ENCODE results near the gene ATP9B.
"Not testable (repeated sequence)": the region's sequence is repeated elsewhere in the genome, so short reads cannot be mapped to it uniquely, and the experiment has no call there.

The ATP9B gene

GRCh38 chr18:79365701-79366100 is 296.5 kb downstream of the ATP9B start:
- DNase-seq (ENCODE audit: low spot score), result no peak

GRCh38 chr18:79366177-79367094 is 297.2 kb downstream of the ATP9B start:
- DNase-seq (ENCODE audit: low spot score), result peak; percentile 88

GRCh38 chr18:79367480-79367879 is 298.3 kb downstream of the ATP9B start:
- DNase-seq (ENCODE audit: low spot score), result no peak

DNA sequence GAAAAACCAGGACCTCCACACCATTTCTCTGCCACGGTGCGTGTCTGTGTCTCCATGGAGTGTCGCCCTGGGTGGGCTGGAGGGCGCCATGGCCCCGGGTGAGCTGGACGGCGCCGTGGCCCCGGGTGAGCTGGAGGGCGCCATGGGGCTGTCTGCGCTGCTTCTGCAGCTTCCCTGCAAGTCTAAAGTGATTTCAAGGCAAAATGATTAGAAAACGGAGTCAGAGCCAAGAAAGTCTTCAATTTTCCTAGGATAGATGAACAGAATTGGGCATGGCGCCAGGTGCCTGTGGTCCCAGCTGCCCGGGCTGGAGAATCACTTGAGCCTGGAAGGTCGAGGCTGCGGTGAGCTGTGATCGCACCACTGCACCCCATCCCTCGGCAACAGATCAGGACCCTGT is 298.8 kb downstream of the ATP9B start:
- DNase-seq (ENCODE audit: low spot score), result no peak

- no peak for DNase-seq (ENCODE audit: low spot score)
Measured at GRCh38 chr18:79368681-79369080, 299.5 kb downstream of the ATP9B start.

DNA sequence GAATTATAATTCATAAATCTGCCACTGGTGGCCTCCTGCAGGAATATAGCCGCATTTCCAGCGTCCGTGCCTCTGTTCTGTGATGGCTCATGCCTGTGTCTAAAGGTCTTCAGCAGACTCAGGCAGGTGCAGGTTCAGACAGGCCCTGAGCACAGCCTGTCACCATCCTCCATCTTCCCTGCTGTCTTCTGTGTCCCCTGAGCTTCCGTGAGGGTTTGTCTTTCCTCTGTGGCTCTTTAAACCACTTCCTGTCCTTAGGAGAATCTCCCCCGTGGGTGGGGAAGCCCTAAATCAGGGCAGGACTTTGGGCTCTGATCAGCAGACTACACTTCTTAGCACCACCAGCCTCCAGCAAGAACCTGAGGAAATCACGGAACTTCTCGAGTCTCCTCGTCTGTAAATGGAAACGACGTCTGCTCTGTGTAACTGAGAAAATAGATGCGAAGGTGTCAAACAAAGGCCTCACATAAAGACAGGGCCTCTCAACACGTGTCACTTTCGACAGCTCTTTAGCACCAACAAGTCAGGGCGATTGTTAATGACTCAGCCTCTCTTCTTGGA is 302.4 kb downstream of the ATP9B start:
- no peak for DNase-seq (ENCODE audit: low spot score)

DNA sequence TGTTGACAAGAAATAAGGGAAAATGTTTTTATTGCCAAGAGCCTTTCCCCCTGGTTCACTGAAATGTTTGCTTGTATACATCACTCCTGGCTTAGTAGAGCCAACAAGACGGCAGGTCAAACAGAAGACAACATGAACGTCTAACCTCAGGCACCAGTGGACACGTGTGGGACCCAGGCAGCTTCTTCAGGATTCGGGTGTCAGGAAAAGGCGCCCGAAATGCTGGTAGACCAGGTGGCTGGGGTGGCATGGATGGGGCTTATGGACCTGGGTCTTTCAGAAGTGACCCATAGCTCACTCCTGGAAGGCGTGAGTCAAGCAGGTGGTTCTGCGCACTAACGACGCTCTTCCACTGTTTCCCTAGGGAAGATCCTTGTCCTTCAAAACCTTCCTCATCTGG is 303.3 kb downstream of the ATP9B start:
- no peak for DNase-seq (ENCODE audit: low spot score)

- no peak for DNase-seq (ENCODE audit: low spot score)
Measured at GRCh38 chr18:79372991-79373390, 303.8 kb downstream of the ATP9B start.

DNA sequence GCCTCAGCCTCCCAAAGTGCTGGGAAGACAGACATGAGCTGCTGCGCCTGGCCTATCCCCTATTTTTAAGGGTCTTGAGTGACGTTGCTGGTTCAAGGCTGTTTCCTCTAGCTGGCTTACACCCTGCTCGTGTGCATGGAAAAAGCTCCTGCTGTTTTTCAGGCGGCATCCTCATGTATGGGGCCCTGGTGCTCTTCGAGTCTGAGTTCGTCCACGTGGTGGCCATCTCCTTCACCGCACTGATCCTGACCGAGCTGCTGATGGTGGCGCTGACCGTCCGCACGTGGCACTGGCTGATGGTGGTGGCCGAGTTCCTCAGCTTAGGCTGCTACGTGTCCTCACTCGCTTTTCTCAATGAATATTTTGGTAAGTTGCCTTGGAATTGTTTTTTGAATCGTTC is 304.5 kb downstream of the ATP9B start:
- DNase-seq (ENCODE audit: low spot score), result no peak

DNA sequence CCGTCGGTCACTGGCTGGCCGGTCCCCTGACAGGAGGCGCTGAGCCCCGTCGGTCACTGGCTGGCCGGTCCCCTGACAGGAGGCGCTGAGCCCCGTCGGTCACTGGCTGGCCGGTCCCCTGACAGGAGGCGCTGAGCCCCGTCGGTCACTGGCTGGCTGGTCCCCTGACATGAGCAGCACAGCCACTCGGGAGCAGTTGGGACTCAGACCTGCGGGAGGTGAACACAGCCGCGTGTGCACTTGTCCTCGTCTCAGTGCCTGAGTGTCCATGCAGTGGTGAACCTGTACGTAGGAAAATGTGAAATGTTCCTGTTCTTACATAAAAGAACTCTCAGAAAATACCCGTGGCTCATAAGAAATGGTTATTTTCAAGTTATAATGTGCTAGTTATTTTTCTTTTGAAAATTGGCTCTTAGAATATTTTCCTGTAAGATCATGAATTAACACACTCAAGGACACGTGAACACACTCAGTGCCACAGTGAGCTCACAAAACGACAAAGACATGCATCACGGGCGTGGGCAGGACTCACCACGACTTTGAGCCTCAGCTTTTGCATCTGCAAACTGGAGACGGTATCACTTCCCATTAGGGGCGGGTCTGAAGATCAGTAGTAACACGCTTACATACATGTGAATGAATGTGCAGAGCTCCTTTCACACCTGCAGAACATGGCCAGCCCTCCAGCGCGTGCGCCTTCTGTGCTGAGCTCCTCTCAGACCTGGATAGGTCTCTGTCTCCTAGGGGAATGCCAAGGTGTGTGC is 305.4 kb downstream of the ATP9B start:
- no peak for DNase-seq (ENCODE audit: low spot score)

DNA sequence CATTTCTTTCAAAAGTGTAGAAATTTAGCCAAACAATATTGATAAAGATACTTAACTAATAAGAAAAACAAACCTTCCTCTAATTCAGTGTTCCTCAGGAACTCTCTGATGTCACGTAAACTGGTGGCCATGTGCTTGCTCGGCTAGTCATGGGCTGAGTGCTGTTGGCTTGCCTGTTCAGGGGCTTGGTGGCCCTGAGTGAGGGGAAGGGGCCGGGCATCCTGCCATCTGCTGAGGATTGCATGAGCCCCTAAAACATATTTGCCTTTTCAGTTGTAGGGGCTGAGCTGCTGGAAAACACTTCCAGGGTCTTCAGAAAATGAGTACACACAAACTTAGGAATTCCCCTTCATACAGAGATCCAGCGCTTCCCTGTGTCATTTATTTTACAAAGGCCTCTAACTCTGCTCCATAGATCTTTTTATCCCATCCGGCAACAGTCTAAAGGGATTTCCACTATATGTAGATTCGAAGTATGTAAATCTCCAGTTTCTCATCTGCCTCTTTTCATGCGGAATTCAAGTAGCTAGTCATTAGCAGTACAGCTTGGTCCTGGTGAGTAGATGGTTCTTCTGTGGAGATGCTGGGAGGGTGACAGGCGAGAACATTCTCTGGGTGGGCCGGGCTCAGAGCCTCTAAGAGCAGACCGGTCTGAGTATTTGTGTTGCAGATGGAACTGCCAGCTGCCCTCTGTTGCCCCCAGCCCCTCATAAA is 306.4 kb downstream of the ATP9B start:
- DNase-seq (ENCODE audit: low spot score), result no peak

DNA sequence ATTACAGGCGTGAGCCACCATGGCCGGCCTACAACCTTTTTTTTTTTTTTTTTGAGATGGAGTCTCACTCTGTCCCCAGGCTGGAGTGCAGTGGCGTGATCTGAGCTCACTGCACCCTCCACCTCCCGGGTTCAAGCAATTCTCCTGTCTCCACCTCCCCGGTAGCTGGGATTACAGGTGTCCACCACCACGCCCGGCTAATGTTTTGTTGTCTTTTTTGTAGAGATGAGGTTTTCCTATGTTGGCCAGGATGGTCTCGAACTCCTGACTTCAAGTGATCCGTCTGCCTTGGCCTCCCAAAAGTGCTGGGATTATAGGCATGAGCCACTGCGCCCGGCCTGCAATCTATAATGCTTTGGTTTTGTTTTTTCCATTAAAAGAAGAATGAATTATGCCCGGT is 307.5 kb downstream of the ATP9B start:
- DNase-seq (ENCODE audit: low spot score), result not testable (repeated sequence)

DNA sequence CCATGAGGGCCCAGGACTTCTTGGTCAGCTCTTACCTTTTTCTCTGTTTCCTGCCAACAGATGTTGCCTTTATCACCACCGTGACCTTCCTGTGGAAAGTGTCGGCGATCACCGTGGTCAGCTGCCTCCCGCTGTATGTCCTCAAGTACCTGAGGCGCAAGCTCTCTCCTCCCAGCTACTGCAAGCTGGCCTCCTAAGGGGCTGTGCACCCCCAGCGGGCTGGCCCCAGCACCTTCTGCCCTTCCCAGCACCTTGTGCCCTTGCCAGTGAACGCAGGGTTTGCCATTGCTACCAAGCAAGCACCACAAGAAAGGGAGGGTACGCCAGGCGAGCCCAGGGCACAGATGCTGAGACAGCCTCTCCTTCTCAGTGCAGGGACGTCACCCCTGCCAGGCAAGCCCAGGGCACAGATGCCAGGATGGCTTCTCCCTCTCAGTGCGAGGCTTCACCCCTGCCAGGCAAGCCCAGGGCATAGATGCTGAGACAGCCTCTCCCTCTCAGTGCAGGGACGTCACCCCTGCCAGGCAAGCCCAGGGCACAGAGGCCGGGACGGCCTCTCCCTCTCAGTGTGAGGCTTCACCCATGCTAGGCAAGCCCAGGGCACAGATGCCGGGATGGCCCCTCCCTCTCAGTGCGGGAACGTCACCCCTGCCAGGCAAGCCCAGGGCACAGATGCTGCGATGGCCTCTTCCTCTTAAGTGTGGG is 308.1 kb downstream of the ATP9B start:
- no peak for DNase-seq (ENCODE audit: low spot score)

- peak; percentile 90 for DNase-seq (ENCODE audit: low spot score)
Measured at GRCh38 chr18:79378536-79379250, 309.5 kb downstream of the ATP9B start.

- DNase-seq (ENCODE audit: low spot score), result no peak
Measured at GRCh38 chr18:79379251-79379905, 310.2 kb downstream of the ATP9B start.

- DNase-seq (ENCODE audit: low spot score), result no peak
Measured at GRCh38 chr18:79379931-79380815, 311.0 kb downstream of the ATP9B start.

DNA sequence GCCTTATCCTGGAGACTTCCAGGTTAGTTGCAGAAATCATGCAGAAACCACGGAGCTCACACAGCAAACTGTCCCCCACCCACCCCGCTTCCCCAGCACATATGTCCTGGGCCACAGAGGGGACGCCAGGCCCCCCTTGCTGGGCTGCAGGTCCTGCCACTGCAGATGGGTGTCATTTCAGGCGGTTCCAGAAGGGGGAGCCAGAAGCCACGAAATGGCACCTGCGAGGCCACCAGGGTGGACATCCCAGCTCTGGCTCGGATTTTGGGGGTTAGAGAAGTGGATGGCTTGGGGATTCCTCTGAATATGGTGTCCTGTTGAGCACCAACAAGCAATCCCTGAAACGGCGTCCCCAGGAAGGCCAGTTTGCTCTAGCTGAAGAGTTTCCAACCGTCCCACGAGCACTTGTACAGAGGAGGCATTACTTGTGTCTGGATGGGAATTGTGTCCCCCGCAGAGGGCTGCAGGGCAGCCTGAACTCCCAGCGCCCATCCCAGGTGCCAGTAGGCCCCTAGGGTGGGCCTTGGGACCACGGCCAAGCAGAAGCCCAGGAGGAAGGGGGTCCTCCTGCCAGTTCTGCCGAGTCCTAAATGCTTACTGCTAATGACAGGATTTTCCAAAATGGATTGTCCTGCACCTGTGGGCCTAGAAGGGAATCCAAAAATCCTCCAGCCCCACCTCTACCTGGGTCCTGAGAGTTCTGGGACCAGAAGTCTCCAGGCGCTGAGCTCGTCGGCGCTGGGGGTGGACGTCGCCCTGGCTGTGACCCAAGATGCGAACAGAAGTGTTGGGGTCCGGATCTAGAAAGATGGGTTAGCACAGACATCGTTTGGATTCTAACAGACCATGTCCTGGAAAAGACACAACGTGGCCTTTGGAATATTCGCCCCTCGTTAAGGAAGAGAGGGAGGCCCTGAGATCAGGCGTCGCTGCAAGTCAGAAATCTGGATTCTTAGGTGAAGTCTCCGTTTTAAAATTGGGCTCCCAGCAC is 311.9 kb downstream of the ATP9B start:
- DNase-seq (ENCODE audit: low spot score), result peak; percentile 82

GRCh38 chr18:79381811-79382311 is 312.7 kb downstream of the ATP9B start:
- DNase-seq (ENCODE audit: low spot score), result no peak
